HG03520 (cell line): ENCODE measurements around the gene MAP2K5.

Experiments
- ATAC-seq: cut with Tn5 transposase; IDR thresholded peaks from one replicate; pipeline ENCODE4 v1.9.1; 2021; ENCODE audit warnings: mild to moderate bottlenecking, moderate library complexity; ENCODE audit not compliant: unreplicated experiment

Gene MAP2K5

GRCh38 chr15:67852418-67852817 is 309.9 kb downstream of the MAP2K5 start:
- ATAC-seq = no peak

- no peak for ATAC-seq
Observed at GRCh38 chr15:67853454-67853853, 311.0 kb downstream of the MAP2K5 start.

GRCh38 chr15:67854358-67854757 is 311.9 kb downstream of the MAP2K5 start:
- ATAC-seq = no peak

GRCh38 chr15:67855842-67856241 is 313.3 kb downstream of the MAP2K5 start:
- no peak for ATAC-seq
